HG03521 (cell line): ENCODE results near the gene FANCG.

Experiments used
- ATAC-seq: cut with Tn5 transposase; IDR thresholded peaks from one replicate; pipeline ENCODE4 v1.9.1; 2021; ENCODE audit warnings: mild to moderate bottlenecking, moderate library complexity; ENCODE audit not compliant: unreplicated experiment

Gene FANCG

GRCh38 chr9:35104586-35104985, 24.8 kb upstream of the FANCG start:
- ATAC-seq, result no peak

- no peak for ATAC-seq
Observed at GRCh38 chr9:35103660-35104191, 24.0 kb upstream of the FANCG start.

GRCh38 chr9:35102769-35103659, 23.3 kb upstream of the FANCG start, which contains the start of gene STOML2:
Gene STOML2 (minus strand): TSS chr9:35103131. CDS start chr9:35103094, 37 bp downstream.
- peak; percentile 88 for ATAC-seq

GRCh38 chr9:35102465-35102768, 22.7 kb upstream of the FANCG start:
- ATAC-seq, result no peak

- no peak for ATAC-seq
Observed at GRCh38 chr9:35097573-35097972, 17.8 kb upstream of the FANCG start.

- ATAC-seq, result peak; percentile 85
Observed at GRCh38 chr9:35096035-35096849, 16.5 kb upstream of the FANCG start, which contains the start of gene PIGO. Gene PIGO (minus strand): TSS chr9:35096591. CDS start chr9:35095565, 1,026 bp downstream.

GRCh38 chr9:35091536-35091935, 11.8 kb upstream of the FANCG start:
- ATAC-seq, result no peak

- no peak for ATAC-seq
Observed at GRCh38 chr9:35089434-35089833, 9.7 kb upstream of the FANCG start.

- no peak for ATAC-seq
Observed at GRCh38 chr9:35085078-35085477, 5.3 kb upstream of the FANCG start.

- ATAC-seq, result no peak
Observed at GRCh38 chr9:35079041-35079425, 709 bp downstream of the FANCG start.

- no peak for ATAC-seq
Observed at GRCh38 chr9:35078066-35078465, 1.7 kb downstream of the FANCG start.

- no peak for ATAC-seq
Observed at GRCh38 chr9:35076848-35077247, 2.9 kb downstream of the FANCG start.

GRCh38 chr9:35075358-35075757, 4.4 kb downstream of the FANCG start:
- no peak for ATAC-seq

GRCh38 chr9:35074791-35075190, 5.0 kb downstream of the FANCG start:
- ATAC-seq, result no peak

GRCh38 chr9:35074141-35074540, 5.6 kb downstream of the FANCG start:
- no peak for ATAC-seq

GRCh38 chr9:35073279-35073612, 6.5 kb downstream of the FANCG start:
- ATAC-seq, result no peak

- peak; percentile 86 for ATAC-seq
Observed at GRCh38 chr9:35072461-35073278, 7.1 kb downstream of the FANCG start, which contains the start of gene VCP. Gene VCP (minus strand): TSS chr9:35072625. CDS start chr9:35072353, 272 bp downstream.

- peak; percentile 49 for ATAC-seq
Observed at GRCh38 chr9:35071814-35072460, 7.8 kb downstream of the FANCG start.

- no peak for ATAC-seq
Observed at GRCh38 chr9:35070823-35071813, 8.6 kb downstream of the FANCG start.
